ENCODE data around the gene DUSP8. TPM values are rescaled to one million over a fixed set of nuclear protein-coding genes. Genes with fewer than 3 reads are reported as not detected.
"Not testable (repeated sequence)": the region's sequence is repeated elsewhere in the genome, so short reads cannot be mapped to it uniquely, and the experiment has no call there.

The DUSP8 gene
- total RNA-seq, 1 experiment from 2014 or later = 2.4 TPM

DNA sequence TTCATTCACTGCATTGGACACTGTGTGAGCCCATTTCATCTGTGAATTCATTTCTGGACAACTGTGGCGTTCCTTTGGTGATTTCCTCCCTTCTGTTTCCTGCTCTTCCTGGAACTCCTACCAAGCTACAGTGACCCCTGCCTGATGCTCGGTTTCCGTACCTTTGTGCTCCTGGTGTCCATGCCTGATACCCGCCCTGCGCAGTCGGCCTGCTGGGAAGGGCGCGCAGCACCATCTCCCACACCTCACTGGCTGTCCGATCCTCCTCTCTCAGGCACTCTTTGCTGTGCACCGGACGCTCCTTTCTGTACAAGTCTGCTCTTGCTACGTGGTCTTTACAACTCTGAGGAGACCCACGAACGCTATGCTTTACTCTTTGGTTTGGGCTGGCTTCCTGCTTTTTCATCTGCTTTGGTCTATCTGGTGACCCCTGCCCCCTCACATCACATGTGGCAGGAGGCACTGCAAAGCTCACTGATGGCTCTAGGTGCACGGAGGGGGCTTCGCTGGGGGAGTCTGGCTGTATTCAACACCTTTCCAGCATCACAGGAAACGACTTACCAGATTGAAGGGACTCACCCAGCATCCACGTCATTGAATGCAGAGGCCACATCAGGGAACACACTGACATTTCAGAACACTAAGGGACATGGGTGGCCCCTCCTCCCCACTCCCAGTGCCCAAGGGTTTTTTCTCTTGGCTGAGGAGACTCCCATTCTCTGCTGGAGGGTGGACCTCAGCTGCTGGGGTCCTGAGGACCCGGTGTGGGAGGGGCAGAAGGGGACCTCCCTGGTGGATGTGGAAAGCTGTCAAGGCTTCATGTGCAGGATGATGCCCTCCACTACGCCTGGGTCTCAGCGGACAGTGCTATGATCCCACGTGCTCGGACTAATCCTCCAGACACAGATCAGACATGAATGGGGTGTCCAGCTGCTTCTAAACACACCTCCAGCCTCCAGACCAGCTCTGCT lies 58.5 kb downstream of the DUSP8 start:
- no peak for ATAC-seq
- H3K4me3 Mint-ChIP-seq = no peak overlapping the region
- H3K36me3 Mint-ChIP-seq = no peaks in the 10 kb centered on the region
- POLR2A ChIA-PET = no interaction called here
- H3K27me3 Mint-ChIP-seq (ENCODE audit: low read depth) = no peaks in the 10 kb centered on the region
- TF ChIP-seq, protein P1, sequence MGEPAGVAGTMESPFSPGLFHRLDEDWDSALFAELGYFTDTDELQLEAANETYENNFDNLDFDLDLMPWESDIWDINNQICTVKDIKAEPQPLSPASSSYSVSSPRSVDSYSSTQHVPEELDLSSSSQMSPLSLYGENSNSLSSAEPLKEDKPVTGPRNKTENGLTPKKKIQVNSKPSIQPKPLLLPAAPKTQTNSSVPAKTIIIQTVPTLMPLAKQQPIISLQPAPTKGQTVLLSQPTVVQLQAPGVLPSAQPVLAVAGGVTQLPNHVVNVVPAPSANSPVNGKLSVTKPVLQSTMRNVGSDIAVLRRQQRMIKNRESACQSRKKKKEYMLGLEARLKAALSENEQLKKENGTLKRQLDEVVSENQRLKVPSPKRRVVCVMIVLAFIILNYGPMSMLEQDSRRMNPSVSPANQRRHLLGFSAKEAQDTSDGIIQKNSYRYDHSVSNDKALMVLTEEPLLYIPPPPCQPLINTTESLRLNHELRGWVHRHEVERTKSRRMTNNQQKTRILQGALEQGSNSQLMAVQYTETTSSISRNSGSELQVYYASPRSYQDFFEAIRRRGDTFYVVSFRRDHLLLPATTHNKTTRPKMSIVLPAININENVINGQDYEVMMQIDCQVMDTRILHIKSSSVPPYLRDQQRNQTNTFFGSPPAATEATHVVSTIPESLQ (CRISPR knock-in tag; IDR thresholded peaks at IDR 0.05) = no peak
- TF ChIP-seq, protein P2, sequence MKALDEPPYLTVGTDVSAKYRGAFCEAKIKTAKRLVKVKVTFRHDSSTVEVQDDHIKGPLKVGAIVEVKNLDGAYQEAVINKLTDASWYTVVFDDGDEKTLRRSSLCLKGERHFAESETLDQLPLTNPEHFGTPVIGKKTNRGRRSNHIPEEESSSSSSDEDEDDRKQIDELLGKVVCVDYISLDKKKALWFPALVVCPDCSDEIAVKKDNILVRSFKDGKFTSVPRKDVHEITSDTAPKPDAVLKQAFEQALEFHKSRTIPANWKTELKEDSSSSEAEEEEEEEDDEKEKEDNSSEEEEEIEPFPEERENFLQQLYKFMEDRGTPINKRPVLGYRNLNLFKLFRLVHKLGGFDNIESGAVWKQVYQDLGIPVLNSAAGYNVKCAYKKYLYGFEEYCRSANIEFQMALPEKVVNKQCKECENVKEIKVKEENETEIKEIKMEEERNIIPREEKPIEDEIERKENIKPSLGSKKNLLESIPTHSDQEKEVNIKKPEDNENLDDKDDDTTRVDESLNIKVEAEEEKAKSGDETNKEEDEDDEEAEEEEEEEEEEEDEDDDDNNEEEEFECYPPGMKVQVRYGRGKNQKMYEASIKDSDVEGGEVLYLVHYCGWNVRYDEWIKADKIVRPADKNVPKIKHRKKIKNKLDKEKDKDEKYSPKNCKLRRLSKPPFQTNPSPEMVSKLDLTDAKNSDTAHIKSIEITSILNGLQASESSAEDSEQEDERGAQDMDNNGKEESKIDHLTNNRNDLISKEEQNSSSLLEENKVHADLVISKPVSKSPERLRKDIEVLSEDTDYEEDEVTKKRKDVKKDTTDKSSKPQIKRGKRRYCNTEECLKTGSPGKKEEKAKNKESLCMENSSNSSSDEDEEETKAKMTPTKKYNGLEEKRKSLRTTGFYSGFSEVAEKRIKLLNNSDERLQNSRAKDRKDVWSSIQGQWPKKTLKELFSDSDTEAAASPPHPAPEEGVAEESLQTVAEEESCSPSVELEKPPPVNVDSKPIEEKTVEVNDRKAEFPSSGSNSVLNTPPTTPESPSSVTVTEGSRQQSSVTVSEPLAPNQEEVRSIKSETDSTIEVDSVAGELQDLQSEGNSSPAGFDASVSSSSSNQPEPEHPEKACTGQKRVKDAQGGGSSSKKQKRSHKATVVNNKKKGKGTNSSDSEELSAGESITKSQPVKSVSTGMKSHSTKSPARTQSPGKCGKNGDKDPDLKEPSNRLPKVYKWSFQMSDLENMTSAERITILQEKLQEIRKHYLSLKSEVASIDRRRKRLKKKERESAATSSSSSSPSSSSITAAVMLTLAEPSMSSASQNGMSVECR (CRISPR knock-in tag; IDR thresholded peaks at IDR 0.05; ENCODE audit: borderline replicate concordance) = 0 out of 2 replicates have a peak, but pooled peaks have one; percentile 38
- no peaks in the 10 kb centered on the region for H3K9me3 Mint-ChIP-seq
- CTCF ChIA-PET = interaction anchor here (0.8 to 3.1 kb wide), 9 partner anchors 8 to 286 kb away, joined by 3 to 19 read pairs (median 3); no protein-coding TSS in a partner anchor
- peaks cover 25% of the 10 kb centered on the region for H3K4me1 Mint-ChIP-seq
- H3K27ac Mint-ChIP-seq = no peak overlapping the region
- no peak for DNase-seq (ENCODE audit: low spot score)

DNA sequence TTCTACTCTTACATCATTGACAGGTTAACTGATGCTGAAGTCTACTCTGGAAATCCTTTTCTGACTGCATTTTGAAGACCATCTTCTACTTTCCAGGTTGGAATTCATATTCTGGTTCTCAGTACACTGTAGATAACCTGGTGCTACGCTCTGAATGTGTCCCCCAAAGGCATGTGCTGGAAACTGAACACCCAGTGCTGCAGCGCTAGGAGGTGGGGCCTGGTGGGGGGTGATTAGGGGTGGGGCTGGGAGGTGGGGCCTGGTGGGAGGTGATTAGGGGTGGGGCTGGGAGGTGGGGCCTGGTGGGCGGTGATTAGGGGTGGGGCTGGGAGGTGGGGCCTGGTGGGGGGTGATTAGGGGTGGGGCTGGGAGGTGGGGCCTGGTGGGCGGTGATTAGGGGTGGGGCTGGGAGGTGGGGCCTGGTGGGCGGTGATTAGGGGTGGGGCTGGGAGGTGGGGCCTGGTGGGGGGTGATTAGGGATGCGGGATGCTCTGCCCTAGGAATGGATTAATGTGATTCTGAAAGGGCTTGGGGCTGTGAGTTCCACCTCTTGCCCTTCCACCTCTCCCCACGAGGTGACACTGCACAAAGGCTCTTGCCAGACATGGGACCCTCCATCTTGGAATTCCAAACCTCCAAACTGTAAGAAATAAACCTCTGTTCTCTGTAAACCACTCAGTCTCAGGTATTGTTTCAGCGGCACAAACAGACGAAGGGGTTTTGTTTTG lies 59.4 kb downstream of the DUSP8 start:
- H3K27me3 Mint-ChIP-seq (ENCODE audit: low read depth); H3K9me3 Mint-ChIP-seq; H3K36me3 Mint-ChIP-seq; CTCF ChIA-PET; POLR2A ChIA-PET; H3K4me3 Mint-ChIP-seq: not testable (repeated sequence)
- Mint-ChIP-seq H3K27ac (peak overlapping the region; percentile 86; the same call in 1 of the 2 replicates), H3K4me1 (peaks cover 26% of the 10 kb centered on the region)
- ATAC-seq (peak; percentile 43), DNase-seq (ENCODE audit: low spot score) (peak; percentile 38)

DNA sequence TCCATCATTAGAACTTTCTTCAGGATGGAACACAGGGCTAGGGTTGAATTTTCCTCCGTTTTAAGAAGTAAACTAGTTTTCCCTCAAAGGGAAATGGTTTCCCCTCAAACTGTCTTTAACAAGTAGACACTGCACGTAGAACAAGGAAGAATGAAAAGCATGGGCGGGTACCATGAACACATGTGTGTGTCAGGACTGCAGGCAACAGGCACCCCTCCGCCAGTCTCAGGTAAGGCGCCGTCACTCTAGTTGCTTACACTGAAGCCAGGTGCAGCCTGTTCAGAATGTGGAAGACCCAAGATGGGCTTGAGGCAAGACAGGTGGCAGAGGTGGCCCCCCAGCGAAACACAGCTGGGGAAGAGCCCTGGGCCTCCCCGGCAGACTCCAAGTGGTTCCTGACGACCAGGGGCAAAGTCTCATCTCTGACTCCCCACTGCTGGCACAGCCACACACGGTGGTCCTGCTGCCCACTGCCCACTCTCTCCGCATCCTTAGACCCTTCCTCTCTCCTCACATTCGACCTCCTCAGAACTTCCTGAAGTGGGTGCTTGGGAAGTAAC lies 60.1 kb downstream of the DUSP8 start:
- peaks cover 24% of the 10 kb centered on the region for H3K4me1 Mint-ChIP-seq
- CTCF ChIA-PET = interaction anchor here (1.0 to 1.6 kb wide), 2 partner anchors 35 to 54 kb away, joined by 3 to 8 read pairs; no protein-coding TSS in a partner anchor
- H3K27ac Mint-ChIP-seq = peak overlapping the region; percentile 86; the same call in 1 of the 2 replicates
- DNase-seq (ENCODE audit: low spot score) = no peak
- POLR2A ChIA-PET = no interaction called here
- no peaks in the 10 kb centered on the region for H3K27me3 Mint-ChIP-seq (ENCODE audit: low read depth)
- no peak for ATAC-seq
- H3K36me3 Mint-ChIP-seq = no peaks in the 10 kb centered on the region
- no peaks in the 10 kb centered on the region for H3K9me3 Mint-ChIP-seq
- H3K4me3 Mint-ChIP-seq = no peak overlapping the region
- TF ChIP-seq, protein P3, sequence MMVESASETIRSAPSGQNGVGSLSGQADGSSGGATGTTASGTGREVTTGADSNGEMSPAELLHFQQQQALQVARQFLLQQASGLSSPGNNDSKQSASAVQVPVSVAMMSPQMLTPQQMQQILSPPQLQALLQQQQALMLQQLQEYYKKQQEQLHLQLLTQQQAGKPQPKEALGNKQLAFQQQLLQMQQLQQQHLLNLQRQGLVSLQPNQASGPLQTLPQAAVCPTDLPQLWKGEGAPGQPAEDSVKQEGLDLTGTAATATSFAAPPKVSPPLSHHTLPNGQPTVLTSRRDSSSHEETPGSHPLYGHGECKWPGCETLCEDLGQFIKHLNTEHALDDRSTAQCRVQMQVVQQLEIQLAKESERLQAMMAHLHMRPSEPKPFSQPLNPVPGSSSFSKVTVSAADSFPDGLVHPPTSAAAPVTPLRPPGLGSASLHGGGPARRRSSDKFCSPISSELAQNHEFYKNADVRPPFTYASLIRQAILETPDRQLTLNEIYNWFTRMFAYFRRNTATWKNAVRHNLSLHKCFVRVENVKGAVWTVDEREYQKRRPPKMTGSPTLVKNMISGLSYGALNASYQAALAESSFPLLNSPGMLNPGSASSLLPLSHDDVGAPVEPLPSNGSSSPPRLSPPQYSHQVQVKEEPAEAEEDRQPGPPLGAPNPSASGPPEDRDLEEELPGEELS (CRISPR knock-in tag; IDR thresholded peaks at IDR 0.05) = no peak
- TF ChIP-seq KAT7 (CRISPR knock-in tag; IDR thresholded peaks at IDR 0.05; ENCODE audit: borderline replicate concordance) = no peak
- TF ChIP-seq, protein P4, sequence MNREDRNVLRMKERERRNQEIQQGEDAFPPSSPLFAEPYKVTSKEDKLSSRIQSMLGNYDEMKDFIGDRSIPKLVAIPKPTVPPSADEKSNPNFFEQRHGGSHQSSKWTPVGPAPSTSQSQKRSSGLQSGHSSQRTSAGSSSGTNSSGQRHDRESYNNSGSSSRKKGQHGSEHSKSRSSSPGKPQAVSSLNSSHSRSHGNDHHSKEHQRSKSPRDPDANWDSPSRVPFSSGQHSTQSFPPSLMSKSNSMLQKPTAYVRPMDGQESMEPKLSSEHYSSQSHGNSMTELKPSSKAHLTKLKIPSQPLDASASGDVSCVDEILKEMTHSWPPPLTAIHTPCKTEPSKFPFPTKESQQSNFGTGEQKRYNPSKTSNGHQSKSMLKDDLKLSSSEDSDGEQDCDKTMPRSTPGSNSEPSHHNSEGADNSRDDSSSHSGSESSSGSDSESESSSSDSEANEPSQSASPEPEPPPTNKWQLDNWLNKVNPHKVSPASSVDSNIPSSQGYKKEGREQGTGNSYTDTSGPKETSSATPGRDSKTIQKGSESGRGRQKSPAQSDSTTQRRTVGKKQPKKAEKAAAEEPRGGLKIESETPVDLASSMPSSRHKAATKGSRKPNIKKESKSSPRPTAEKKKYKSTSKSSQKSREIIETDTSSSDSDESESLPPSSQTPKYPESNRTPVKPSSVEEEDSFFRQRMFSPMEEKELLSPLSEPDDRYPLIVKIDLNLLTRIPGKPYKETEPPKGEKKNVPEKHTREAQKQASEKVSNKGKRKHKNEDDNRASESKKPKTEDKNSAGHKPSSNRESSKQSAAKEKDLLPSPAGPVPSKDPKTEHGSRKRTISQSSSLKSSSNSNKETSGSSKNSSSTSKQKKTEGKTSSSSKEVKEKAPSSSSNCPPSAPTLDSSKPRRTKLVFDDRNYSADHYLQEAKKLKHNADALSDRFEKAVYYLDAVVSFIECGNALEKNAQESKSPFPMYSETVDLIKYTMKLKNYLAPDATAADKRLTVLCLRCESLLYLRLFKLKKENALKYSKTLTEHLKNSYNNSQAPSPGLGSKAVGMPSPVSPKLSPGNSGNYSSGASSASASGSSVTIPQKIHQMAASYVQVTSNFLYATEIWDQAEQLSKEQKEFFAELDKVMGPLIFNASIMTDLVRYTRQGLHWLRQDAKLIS (CRISPR knock-in tag; IDR thresholded peaks at IDR 0.05; ENCODE audit: borderline replicate concordance) = no peak
- TF ChIP-seq, protein P5, sequence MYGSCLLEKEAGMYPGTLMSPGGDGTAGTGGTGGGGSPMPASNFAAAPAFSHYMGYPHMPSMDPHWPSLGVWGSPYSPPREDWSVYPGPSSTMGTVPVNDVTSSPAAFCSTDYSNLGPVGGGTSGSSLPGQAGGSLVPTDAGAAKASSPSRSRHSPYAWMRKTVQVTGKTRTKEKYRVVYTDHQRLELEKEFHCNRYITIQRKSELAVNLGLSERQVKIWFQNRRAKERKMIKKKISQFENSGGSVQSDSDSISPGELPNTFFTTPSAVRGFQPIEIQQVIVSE (CRISPR knock-in tag; IDR thresholded peaks at IDR 0.05; ENCODE audit: borderline replicate concordance) = no peak
- TF ChIP-seq, protein P6, sequence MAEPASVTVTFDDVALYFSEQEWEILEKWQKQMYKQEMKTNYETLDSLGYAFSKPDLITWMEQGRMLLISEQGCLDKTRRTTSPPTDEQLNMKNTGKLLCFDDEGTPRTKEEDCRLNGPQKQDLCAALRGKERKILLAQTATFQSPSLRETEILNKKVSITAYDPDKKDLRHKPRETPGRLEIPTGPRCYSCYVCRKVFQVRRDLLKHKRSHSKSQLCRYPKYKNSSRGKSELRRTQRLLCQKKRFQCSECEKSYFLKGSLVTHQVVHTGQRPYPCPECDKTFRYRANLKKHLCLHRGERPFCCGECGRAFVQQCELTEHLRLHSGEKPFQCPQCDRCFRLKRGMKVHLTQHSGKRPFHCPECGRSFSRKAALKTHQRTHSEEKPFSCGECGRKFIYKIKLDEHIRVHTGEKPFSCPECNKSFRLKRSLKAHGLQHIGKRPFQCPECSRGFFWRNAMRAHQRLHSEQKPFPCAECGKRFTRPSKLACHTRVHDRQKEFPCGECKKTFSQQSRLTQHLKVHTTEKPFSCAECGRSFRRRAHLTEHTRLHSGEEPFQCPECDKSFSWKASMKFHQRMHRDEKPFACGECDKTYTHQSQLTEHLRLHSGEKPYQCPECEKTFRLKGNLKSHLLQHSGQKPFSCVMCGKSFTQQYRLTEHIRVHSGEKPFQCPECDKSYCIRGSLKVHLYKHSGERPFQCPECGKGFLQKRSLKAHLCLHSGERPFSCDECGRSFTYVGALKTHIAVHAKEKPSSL (CRISPR knock-in tag; conservative IDR thresholded peaks at IDR 0.05) = no peak
- no peak for TF ChIP-seq SMAD4 (CRISPR knock-in tag; IDR thresholded peaks at IDR 0.05)
- TF ChIP-seq, protein P7, sequence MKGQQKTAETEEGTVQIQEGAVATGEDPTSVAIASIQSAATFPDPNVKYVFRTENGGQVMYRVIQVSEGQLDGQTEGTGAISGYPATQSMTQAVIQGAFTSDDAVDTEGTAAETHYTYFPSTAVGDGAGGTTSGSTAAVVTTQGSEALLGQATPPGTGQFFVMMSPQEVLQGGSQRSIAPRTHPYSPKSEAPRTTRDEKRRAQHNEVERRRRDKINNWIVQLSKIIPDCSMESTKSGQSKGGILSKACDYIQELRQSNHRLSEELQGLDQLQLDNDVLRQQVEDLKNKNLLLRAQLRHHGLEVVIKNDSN (CRISPR knock-in tag; IDR thresholded peaks at IDR 0.05) = no peak

Measured in WTC11 (cell line).